Colonic mucosa (tissue), 4 donors: ENCODE data around the gene TCF12. TPM values are rescaled to one million over a fixed set of nuclear protein-coding genes. Genes with fewer than 3 reads are reported as not detected.

Source experiments
- DNase-seq: peaks from one replicate; pipeline ENCODE4 v3.0.0-alpha.2; 2020
- H3K27ac ChIP-seq: fragments of 200-600 bp; one replicate; pipeline ENCODE4 v1.8.0; 2021
- H3K27me3 ChIP-seq: fragments of 200-600 bp; one replicate; pipeline ENCODE4 v1.8.0; 2021
- H3K36me3 ChIP-seq: fragments of 200-600 bp; one replicate; pipeline ENCODE4 v1.8.0; 2021
- H3K4me1 ChIP-seq: fragments of 200-600 bp; one replicate; pipeline ENCODE4 v1.8.0; 2021; ENCODE audit warnings: mild to moderate bottlenecking
- H3K4me3 ChIP-seq: fragments of 200-600 bp; one replicate; pipeline ENCODE4 v1.8.0; 2021
- H3K9ac ChIP-seq, 2 donors: one replicate each; pipeline ENCODE4 v1.7.0; 2013; ENCODE audit warnings: control low read depth in 2 of 2, low read depth in 2 of 2, low read length in 2 of 2
- H3K9me3 ChIP-seq: fragments of 200-600 bp; one replicate; pipeline ENCODE4 v1.8.0; 2021
- intact Hi-C: fragments of 100-400 bp; cut with DNase I; formaldehyde crosslinking; loops from one replicate; pipeline ENCODE4 v1.14.1; 2022
- total RNA-seq, 2 donors: library from RNA; stranded (reverse); fragmentation: NEBNext Ultra II Directional in 1 of 2; extraction: Animal tissue kit (Norgen Biotek cat#: 25700) in 1 of 2; gene quantifications; one replicate each; pipeline ENCODE4 v1.2.1, GENCODE V29; 2021
- TF ChIP-seq, protein P1 (sequence below): fragments of 200-600 bp; IDR thresholded peaks from one replicate; pipeline ENCODE4 v1.8.0; 2022; ENCODE audit warnings: antibody characterized with exemption, mild to moderate bottlenecking
- donor health status: healthy.
- donor health status: DM: no; HTN: no; CAD: no.
- donor health status: DM: no; HTN: no; CAD: no.

TCF12 gene
- total RNA-seq, 2 donors from 2014 or later: 68.7 to 76.3 TPM

GRCh38 chr15:57296473-57297162, 378.2 kb downstream of the TCF12 start:
- TF ChIP-seq, protein P1, sequence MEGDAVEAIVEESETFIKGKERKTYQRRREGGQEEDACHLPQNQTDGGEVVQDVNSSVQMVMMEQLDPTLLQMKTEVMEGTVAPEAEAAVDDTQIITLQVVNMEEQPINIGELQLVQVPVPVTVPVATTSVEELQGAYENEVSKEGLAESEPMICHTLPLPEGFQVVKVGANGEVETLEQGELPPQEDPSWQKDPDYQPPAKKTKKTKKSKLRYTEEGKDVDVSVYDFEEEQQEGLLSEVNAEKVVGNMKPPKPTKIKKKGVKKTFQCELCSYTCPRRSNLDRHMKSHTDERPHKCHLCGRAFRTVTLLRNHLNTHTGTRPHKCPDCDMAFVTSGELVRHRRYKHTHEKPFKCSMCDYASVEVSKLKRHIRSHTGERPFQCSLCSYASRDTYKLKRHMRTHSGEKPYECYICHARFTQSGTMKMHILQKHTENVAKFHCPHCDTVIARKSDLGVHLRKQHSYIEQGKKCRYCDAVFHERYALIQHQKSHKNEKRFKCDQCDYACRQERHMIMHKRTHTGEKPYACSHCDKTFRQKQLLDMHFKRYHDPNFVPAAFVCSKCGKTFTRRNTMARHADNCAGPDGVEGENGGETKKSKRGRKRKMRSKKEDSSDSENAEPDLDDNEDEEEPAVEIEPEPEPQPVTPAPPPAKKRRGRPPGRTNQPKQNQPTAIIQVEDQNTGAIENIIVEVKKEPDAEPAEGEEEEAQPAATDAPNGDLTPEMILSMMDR: no peak

DNA sequence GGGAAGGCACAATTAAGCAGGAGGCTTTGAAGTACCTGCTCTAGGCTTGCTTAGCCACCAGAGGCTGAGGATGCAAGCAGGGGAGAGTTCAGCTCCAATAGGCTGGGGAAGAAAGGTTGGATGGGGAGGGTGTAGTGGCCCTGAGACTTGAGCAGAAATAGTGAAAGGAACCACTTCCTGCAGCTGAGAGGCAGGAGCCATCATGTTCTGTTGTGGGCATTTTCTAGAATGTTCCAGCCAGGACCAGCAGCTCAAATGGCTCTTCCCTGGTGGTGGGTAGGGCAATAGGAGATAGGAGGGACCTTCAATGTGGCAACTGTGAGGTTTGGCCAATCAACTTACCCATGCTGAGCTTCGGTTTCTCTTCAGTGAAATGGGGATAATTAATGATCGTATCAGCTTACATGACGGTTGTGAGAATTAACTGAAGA, 378.7 kb downstream of the TCF12 start:
- intact Hi-C loops: no loop called here
- DNase-seq: no peak

More at GRCh38 chr15:57296473-57297162, 378.2 kb downstream of the TCF12 start:
- Histone ChIP-seq H3K27me3 (no peaks in the 10 kb centered on the region), H3K27ac (peak overlapping the region; percentile 45), H3K9me3 (no peaks in the 10 kb centered on the region), H3K4me1 (no peaks in the 10 kb centered on the region), H3K4me3 (no peak overlapping the region), H3K36me3 (no peaks in the 10 kb centered on the region), H3K9ac (no peak overlapping the region)
- peak; percentile 54 for DNase-seq
- intact Hi-C loops: no loop called here

GRCh38 chr15:57297630-57298029, 379.2 kb downstream of the TCF12 start:
- no peaks in the 10 kb centered on the region for H3K4me1 ChIP-seq
- H3K27ac ChIP-seq: no peak overlapping the region
- H3K4me3 ChIP-seq: no peak overlapping the region
- intact Hi-C loops: no loop called here
- H3K27me3 ChIP-seq: no peaks in the 10 kb centered on the region
- no peak for DNase-seq
- no peak overlapping the region for H3K9ac ChIP-seq
- H3K9me3 ChIP-seq: no peaks in the 10 kb centered on the region
- TF ChIP-seq, protein P1: no peak
- no peaks in the 10 kb centered on the region for H3K36me3 ChIP-seq

More for the DNA sequence above, 378.7 kb downstream of the TCF12 start:
- Histone ChIP-seq H3K4me1 (no peaks in the 10 kb centered on the region), H3K4me3 (no peak overlapping the region), H3K9me3 (no peaks in the 10 kb centered on the region), H3K27me3 (no peaks in the 10 kb centered on the region), H3K36me3 (no peaks in the 10 kb centered on the region), H3K27ac (peak overlapping the region; percentile 45), H3K9ac (no peak overlapping the region)
- TF ChIP-seq, protein P1: no peak

DNA sequence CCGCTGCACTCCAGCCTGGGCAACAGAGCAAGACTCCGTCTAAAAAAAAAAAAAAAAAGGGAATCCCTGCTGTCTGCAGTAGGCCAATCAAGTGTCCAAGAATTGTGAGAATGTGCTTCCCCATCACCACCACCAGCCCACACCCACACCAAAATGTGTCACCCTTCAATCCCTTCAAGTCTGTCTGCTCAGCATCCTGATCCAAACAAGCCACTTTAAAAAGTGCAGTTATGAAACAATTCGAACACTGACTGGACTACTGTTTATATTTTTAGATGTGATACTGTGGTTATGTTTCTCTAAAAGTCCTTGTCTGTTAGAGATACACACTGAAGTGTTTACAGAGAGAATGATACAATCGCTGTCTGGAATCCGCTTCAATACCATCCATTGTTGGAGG, 379.8 kb downstream of the TCF12 start:
- H3K4me1 ChIP-seq: no peaks in the 10 kb centered on the region
- TF ChIP-seq, protein P1: no peak
- H3K36me3 ChIP-seq: no peaks in the 10 kb centered on the region
- H3K4me3 ChIP-seq: no peak overlapping the region
- intact Hi-C loops: no loop called here
- H3K27me3 ChIP-seq: no peaks in the 10 kb centered on the region
- H3K9ac ChIP-seq: peak overlapping the region in 1 of 2 donors; percentile 24
- H3K9me3 ChIP-seq: no peaks in the 10 kb centered on the region
- DNase-seq: no peak
- no peak overlapping the region for H3K27ac ChIP-seq

GRCh38 chr15:57298843-57299550, 380.6 kb downstream of the TCF12 start:
- Histone ChIP-seq H3K4me1 (no peaks in the 10 kb centered on the region), H3K27me3 (no peaks in the 10 kb centered on the region), H3K9me3 (no peaks in the 10 kb centered on the region), H3K4me3 (no peak overlapping the region), H3K9ac (no peak overlapping the region), H3K27ac (no peak overlapping the region), H3K36me3 (no peaks in the 10 kb centered on the region)
- TF ChIP-seq, protein P1: no peak
- intact Hi-C loops: no loop called here
- DNase-seq: no peak
